HL-60 (cell line): ENCODE data around the gene HDX.

ENCODE experiments used
- DNase-seq, 2 experiments: peaks; one replicate each; pipeline ENCODE4 v3.0.0-alpha.2; 2010 to 2020; ENCODE audit warnings: low read depth in 1 of 2, low spot score in 1 of 2
- H3K27ac ChIP-seq: fragments of 250-450 bp; sonication (Bioruptor Pico); replicated peaks from 2 replicates; pipeline ENCODE4 v1.5.1; 2020; ENCODE audit warnings: mild to moderate bottlenecking, moderate library complexity
- H3K27me3 ChIP-seq: fragments of 250-450 bp; sonication (Bioruptor Pico); 2 replicates; pipeline ENCODE4 v1.5.1; 2021; ENCODE audit warnings: mild to moderate bottlenecking, moderate library complexity; ENCODE audit not compliant: insufficient read depth, poor library complexity, severe bottlenecking
- H3K4me3 ChIP-seq: replicated peaks from 2 replicates; pipeline ENCODE4 v1.5.1; 2011; ENCODE audit warnings: mild to moderate bottlenecking, control low read depth, low read length; ENCODE audit not compliant: insufficient read depth
- GABPA ChIP-seq: IDR thresholded peaks from 2 replicates; pipeline ENCODE4 v1.6.1; 2012; ENCODE audit warnings: low read depth
- POLR2AphosphoS5 ChIP-seq: IDR thresholded peaks from 2 replicates; pipeline ENCODE4 v1.6.1; 2012; ENCODE audit warnings: low read depth
- SPI1 ChIP-seq: IDR thresholded peaks from 2 replicates; pipeline ENCODE4 v1.6.1; 2012; ENCODE audit warnings: low read depth, mild to moderate bottlenecking, borderline replicate concordance
- TF ChIP-seq, protein P1 (sequence below): IDR thresholded peaks from 2 replicates; pipeline ENCODE4 v1.6.1; 2012; ENCODE audit warnings: low read depth; ENCODE audit not compliant: insufficient replicate concordance
- TF ChIP-seq, protein P2 (sequence below): IDR thresholded peaks from one replicate; pipeline ENCODE4 v1.5.1; 2011; ENCODE audit warnings: low read length, control low read depth, inconsistent platforms; ENCODE audit not compliant: insufficient read depth

HDX gene

DNA sequence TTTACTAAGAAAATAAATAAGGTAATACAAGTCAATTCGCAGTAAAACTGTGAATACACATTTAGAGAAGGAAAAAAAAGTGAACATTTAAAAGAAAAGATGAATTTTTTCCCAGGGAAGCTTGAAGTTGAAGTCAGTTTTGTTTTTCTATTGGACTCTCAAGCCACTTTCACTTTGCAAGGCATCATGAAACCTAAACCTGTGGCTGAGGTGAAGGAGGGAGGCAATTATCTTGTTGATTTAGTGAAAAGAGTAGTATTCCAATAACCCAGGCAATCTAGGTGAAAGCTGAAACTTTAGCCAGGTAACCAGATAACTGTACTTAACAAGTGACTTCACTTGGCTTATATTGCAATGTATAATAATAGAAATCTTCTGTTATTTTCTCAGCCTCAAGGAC is 138.6 kb downstream of the HDX start:
- Histone ChIP-seq H3K4me3 (no peak overlapping the region), H3K27me3 (no peaks in the 10 kb centered on the region), H3K27ac (no peak overlapping the region)
- DNase-seq, result no peak
- TF ChIP-seq POLR2AphosphoS5 (no peak), SPI1 (no peak), GABPA (no peak)
- TF ChIP-seq, protein P1, sequence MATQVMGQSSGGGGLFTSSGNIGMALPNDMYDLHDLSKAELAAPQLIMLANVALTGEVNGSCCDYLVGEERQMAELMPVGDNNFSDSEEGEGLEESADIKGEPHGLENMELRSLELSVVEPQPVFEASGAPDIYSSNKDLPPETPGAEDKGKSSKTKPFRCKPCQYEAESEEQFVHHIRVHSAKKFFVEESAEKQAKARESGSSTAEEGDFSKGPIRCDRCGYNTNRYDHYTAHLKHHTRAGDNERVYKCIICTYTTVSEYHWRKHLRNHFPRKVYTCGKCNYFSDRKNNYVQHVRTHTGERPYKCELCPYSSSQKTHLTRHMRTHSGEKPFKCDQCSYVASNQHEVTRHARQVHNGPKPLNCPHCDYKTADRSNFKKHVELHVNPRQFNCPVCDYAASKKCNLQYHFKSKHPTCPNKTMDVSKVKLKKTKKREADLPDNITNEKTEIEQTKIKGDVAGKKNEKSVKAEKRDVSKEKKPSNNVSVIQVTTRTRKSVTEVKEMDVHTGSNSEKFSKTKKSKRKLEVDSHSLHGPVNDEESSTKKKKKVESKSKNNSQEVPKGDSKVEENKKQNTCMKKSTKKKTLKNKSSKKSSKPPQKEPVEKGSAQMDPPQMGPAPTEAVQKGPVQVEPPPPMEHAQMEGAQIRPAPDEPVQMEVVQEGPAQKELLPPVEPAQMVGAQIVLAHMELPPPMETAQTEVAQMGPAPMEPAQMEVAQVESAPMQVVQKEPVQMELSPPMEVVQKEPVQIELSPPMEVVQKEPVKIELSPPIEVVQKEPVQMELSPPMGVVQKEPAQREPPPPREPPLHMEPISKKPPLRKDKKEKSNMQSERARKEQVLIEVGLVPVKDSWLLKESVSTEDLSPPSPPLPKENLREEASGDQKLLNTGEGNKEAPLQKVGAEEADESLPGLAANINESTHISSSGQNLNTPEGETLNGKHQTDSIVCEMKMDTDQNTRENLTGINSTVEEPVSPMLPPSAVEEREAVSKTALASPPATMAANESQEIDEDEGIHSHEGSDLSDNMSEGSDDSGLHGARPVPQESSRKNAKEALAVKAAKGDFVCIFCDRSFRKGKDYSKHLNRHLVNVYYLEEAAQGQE, result no peak
- TF ChIP-seq, protein P2, sequence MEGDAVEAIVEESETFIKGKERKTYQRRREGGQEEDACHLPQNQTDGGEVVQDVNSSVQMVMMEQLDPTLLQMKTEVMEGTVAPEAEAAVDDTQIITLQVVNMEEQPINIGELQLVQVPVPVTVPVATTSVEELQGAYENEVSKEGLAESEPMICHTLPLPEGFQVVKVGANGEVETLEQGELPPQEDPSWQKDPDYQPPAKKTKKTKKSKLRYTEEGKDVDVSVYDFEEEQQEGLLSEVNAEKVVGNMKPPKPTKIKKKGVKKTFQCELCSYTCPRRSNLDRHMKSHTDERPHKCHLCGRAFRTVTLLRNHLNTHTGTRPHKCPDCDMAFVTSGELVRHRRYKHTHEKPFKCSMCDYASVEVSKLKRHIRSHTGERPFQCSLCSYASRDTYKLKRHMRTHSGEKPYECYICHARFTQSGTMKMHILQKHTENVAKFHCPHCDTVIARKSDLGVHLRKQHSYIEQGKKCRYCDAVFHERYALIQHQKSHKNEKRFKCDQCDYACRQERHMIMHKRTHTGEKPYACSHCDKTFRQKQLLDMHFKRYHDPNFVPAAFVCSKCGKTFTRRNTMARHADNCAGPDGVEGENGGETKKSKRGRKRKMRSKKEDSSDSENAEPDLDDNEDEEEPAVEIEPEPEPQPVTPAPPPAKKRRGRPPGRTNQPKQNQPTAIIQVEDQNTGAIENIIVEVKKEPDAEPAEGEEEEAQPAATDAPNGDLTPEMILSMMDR, result no peak

DNA sequence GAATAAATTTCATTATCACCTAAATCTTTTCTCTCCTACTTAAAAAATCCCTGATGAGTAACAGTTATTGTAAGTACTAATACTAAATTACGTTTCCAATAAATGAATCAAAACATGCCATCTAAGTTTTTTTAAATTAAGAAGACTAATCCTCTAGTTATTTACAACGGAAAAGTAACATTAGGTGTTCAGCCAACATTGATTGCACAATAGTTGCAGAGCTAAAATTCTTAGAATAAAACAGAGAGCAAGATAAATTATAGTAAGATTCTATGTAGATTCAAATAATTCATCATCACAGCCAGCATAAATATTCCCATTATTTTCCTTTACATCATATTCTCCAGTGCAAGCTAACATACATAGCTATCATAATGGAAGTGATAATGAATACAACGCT is 139.2 kb downstream of the HDX start:
- TF ChIP-seq POLR2AphosphoS5, result no peak
- TF ChIP-seq SPI1, result no peak
- TF ChIP-seq, protein P2, result no peak
- TF ChIP-seq, protein P1, result no peak
- TF ChIP-seq GABPA, result no peak

DNA sequence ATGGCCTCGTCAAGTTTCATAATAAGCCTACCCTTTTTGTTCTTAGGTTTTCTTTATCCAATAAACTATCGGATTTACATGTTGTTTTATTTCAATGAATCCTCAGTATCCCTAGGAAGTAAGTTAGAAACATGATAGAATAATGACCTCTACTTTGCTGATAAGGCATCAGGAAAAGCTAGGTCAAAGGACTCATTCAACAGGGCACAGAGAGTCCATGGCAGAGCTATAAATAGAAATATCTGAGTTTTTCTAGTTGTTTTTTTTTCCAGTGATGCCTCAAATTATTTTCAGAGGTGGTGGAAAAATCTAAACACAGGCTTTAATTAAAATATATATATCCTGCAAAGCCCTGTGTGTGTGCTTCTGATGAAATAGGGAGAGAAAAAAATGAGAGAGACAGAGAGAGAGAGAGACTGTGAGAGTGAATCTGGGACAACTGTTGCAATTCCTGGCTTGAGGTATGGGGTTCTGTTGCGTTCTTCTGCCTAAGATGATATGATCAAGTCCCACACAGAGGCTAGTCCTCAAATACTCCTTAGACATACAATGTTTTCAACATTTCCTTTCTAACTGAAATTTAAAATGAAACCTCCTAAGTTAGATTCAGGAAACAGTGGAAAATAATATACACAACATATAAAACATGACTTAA is 139.9 kb downstream of the HDX start:
- no peaks in the 10 kb centered on the region for H3K27me3 ChIP-seq
- no peak overlapping the region for H3K4me3 ChIP-seq
- TF ChIP-seq, protein P1, result no peak
- TF ChIP-seq GABPA (no peak), POLR2AphosphoS5 (no peak), SPI1 (no peak)
- TF ChIP-seq, protein P2, result no peak
- no peak for DNase-seq
- H3K27ac ChIP-seq, result no peak overlapping the region

More for the DNA sequence above, 139.2 kb downstream of the HDX start:
- no peaks in the 10 kb centered on the region for H3K27me3 ChIP-seq
- no peak for DNase-seq
- H3K27ac ChIP-seq, result no peak overlapping the region
- H3K4me3 ChIP-seq, result no peak overlapping the region
